IPS DF 6.9 (cell line): ENCODE measurements around the gene ANGPTL3.

Experiments used
- DNase-seq: peaks from one replicate; pipeline ENCODE4 v3.0.0-alpha.2; 2013; ENCODE audit warnings: low read depth, low spot score
- H3K27ac ChIP-seq: one replicate; pipeline ENCODE4 v1.5.1; 2013; ENCODE audit warnings: low read length, control low read depth
- H3K27me3 ChIP-seq: 2 replicates; pipeline ENCODE4 v1.6.1; 2013; ENCODE audit warnings: mild to moderate bottlenecking, low read length; ENCODE audit not compliant: control insufficient read depth, insufficient read depth
- H3K36me3 ChIP-seq: 2 replicates; pipeline ENCODE4 v1.6.1; 2013; ENCODE audit warnings: low read length; ENCODE audit not compliant: control insufficient read depth, insufficient read depth
- H3K4me1 ChIP-seq: 2 replicates; pipeline ENCODE4 v1.6.1; 2013; ENCODE audit warnings: low read length; ENCODE audit not compliant: control insufficient read depth, insufficient read depth
- H3K4me3 ChIP-seq: 2 replicates; pipeline ENCODE4 v1.5.1; 2013; ENCODE audit warnings: mild to moderate bottlenecking, low read length
- H3K9me3 ChIP-seq: 2 replicates; pipeline ENCODE4 v1.6.1; 2013; ENCODE audit warnings: low read length, inconsistent platforms; ENCODE audit not compliant: control insufficient read depth, insufficient read depth
- WGBS: extraction: QIAGEN DNeasy Blood & Tissue Kit; methylation state at CpG from one replicate; pipeline ENCODE4 v1.1.7; 2013; ENCODE audit warnings: mixed read lengths, missing lambda C conversion rate; ENCODE audit not compliant: insufficient read length, insufficient coverage; 5-methylcytosine and 5-hydroxymethylcytosine counted together

Gene ANGPTL3

DNA sequence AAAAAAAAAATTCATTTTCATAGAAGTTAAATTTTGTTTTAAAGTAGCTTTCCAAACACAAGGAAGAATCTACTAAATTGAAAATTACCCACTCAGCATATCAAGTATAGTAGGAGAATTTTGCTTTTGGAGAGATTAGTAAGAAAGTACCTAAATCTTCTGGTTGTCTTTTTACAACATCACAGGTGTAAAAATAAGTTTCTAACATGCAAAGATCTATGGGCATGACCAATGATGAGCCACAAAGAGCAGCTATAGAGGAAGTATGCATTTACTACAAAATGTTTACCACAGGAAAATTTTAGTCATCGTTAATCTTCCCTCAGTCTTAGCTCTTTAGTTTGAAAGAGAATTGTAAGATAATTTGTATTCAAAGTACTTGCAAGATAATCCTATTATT is 28.1 kb downstream of the ANGPTL3 start:
- no CpG with 5 or more reads among the region's 1 CpG for WGBS
- Histone ChIP-seq H3K36me3 (no peaks in the 10 kb centered on the region), H3K27ac (no peak overlapping the region), H3K4me3 (no peak overlapping the region), H3K27me3 (no peaks in the 10 kb centered on the region), H3K9me3 (no peaks in the 10 kb centered on the region), H3K4me1 (no peaks in the 10 kb centered on the region)
- no peak for DNase-seq

DNA sequence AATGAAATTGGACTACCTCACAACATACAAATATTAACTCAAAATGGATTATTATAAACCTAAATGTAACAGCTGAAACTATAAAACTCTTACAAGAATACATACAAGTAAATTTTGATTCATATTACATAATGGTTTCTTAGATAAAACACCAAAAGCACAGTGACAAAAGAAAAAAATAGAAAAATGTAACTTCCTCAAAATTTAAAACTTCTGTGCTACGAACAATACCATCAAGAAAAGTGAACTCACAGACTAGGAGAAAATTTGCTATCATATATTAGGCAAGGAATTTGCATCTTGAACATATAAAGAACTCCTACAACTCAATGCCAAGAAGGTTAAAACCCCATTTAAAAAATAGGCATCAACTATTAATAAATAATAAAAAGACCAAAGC is 31.2 kb downstream of the ANGPTL3 start:
- no peaks in the 10 kb centered on the region for H3K36me3 ChIP-seq
- H3K4me1 ChIP-seq = no peaks in the 10 kb centered on the region
- DNase-seq = no peak
- H3K4me3 ChIP-seq = no peak overlapping the region
- no peak overlapping the region for H3K27ac ChIP-seq
- H3K27me3 ChIP-seq = no peaks in the 10 kb centered on the region
- WGBS = no CpG with 5 or more reads among the region's 1 CpG
- H3K9me3 ChIP-seq = no peaks in the 10 kb centered on the region

DNA sequence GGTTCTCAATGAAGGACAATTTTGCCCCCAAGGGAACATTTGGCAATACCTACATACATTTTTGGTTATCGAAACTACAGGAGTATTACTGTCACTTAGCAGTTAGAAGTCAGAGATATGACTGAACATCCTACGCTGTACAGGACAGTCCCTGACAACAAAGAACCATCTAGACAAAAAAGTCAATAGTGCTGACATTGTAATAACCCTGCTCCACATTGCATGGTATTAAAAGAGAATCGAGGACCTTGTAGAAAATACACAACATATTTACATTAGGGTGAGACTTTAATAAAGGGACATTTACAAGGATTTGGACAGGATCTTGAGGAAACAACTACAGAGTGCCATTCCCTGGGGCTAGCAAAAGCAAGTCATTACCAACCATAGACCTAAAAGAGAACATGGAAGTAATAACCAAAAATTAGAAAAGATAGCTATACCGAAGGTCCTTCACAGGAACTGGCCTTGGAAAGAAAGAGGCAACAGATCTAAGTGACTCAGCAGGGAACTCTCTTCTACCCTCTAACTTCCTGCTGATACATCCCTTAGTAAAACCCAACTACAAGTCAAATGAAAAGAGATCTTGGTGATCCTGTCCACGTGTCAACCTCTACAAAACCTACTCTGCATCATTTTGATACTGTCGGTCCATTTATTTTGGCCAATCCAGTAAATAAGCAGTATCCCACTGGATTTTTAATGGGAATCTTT is 40.2 kb downstream of the ANGPTL3 start:
- no CpG with 5 or more reads among the region's 6 CpGs for WGBS
- DNase-seq = no peak
- Histone ChIP-seq H3K9me3 (no peaks in the 10 kb centered on the region), H3K27me3 (no peaks in the 10 kb centered on the region), H3K36me3 (no peaks in the 10 kb centered on the region), H3K27ac (no peak overlapping the region), H3K4me1 (no peaks in the 10 kb centered on the region), H3K4me3 (no peak overlapping the region)

DNA sequence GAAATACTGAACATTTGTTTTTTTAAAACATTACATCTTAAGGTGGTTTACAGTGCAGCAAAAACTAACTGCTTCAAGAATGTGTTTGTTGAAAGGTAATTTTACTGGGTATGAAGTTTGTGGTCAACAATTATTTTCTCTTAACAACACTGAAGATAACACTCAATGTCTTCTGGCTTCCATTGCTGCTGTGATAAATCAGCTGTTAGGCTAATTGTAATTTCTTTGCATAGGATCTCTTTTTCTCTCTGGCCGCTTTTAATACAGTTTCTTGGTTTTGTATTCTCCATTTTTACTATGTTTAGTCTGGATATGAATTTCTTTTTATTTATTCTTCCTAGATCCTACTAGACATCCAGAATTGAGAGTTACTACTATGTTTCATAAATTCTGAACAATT is 46.0 kb downstream of the ANGPTL3 start:
- Histone ChIP-seq H3K9me3 (no peaks in the 10 kb centered on the region), H3K4me1 (no peaks in the 10 kb centered on the region), H3K4me3 (no peak overlapping the region), H3K27me3 (no peaks in the 10 kb centered on the region), H3K36me3 (no peaks in the 10 kb centered on the region), H3K27ac (no peak overlapping the region)
- no peak for DNase-seq
- WGBS = no CpG with 5 or more reads among the region's 1 CpG

DNA sequence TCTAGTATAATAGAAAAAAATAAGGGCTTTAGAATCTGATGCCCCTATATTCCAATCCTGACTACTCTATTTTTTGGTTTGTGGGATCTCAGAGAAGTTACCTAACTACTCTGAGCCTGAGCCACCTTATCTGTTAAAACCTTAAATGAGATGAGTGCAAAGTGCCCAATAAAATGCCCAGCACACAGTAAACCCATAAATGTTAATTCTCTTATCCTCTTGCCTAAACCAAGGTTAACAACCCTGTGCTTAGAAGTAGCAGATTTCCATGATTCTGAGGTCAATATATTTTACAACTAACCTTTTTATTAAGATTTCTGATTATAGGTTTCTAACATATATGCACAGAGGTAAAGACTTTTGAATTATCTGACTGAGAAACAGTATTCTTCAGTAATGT is 55.1 kb downstream of the ANGPTL3 start:
- Histone ChIP-seq H3K36me3 (no peaks in the 10 kb centered on the region), H3K27me3 (no peaks in the 10 kb centered on the region), H3K27ac (no peak overlapping the region), H3K4me3 (no peak overlapping the region), H3K4me1 (no peaks in the 10 kb centered on the region), H3K9me3 (no peaks in the 10 kb centered on the region)
- DNase-seq = no peak

DNA sequence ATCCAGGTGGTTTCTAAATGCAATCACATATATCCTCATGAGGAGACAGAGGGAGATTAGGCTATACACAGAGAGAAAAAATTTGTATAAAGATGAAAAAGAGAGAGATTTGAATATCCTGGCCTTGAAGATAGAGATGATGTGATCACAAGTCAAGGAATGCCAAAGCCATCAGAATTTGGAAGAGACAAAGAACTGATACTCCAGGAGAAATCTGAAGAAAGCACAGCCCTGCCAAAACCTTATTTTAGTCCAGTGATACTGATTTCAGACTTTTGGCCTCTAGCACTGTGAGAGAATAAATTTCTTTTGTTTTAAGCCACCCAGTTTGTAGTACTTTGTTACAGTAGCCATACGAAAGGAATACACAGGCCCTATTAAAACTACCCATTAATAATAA is 57.4 kb downstream of the ANGPTL3 start:
- H3K36me3 ChIP-seq = no peaks in the 10 kb centered on the region
- H3K4me1 ChIP-seq = no peaks in the 10 kb centered on the region
- no peaks in the 10 kb centered on the region for H3K27me3 ChIP-seq
- H3K4me3 ChIP-seq = no peak overlapping the region
- no CpG with 5 or more reads among the region's 1 CpG for WGBS
- H3K9me3 ChIP-seq = no peaks in the 10 kb centered on the region
- no peak overlapping the region for H3K27ac ChIP-seq
- no peak for DNase-seq
